Activated CD4-positive, alpha-beta T cell treated with anti-CD3 and anti-CD28 coated beads for 36 hours (primary cell): ENCODE data around the gene RPL35. TPM values are rescaled to one million over a fixed set of nuclear protein-coding genes. Genes with fewer than 3 reads are reported as not detected.

Source experiments
- ATAC-seq: fragments of 200-7000 bp; cut with Tn5 transposase; one replicate; pipeline ENCODE4 v1.10.0; 2021; ENCODE audit warnings: mild to moderate bottlenecking, moderate library complexity
- CTCF ChIA-PET: fragments of 350-600 bp; sonication (Branson Sonifier 250); formaldehyde crosslinking; loops from one replicate; lab custom pipeline; 2021; ENCODE audit warnings: antibody characterized with exemption; lab: Charles Lee
- POLR2A ChIA-PET: fragments of 350-600 bp; sonication (Branson Sonifier 250); formaldehyde crosslinking; loops from one replicate; lab custom pipeline; 2021; ENCODE audit warnings: antibody characterized with exemption, inconsistent platforms; lab: Charles Lee
- DNase-seq: peaks from one replicate; pipeline ENCODE4 v3.0.0-alpha.2; 2020
- H3K27ac Mint-ChIP-seq: one replicate; pipeline ENCODE4 v1.8.0; 2021; ENCODE audit warnings: mixed read lengths
- H3K27me3 Mint-ChIP-seq: one replicate; pipeline ENCODE4 v1.8.0; 2021; ENCODE audit warnings: mixed read lengths
- H3K36me3 Mint-ChIP-seq: one replicate; pipeline ENCODE4 v1.8.0; 2021; ENCODE audit warnings: low read depth, mixed read lengths
- H3K4me1 Mint-ChIP-seq: one replicate; pipeline ENCODE4 v1.8.0; 2021; ENCODE audit warnings: mixed read lengths
- H3K4me3 Mint-ChIP-seq: one replicate; pipeline ENCODE4 v1.8.0; 2021; ENCODE audit warnings: mild to moderate bottlenecking, moderate library complexity, mixed read lengths
- H3K9me3 Mint-ChIP-seq: one replicate; pipeline ENCODE4 v1.8.0; 2021; ENCODE audit warnings: low read depth, mixed read lengths
- intact Hi-C, 2 experiments: fragments of 100-400 bp; cut with DNase I in 1 of 2; cut with micrococcal nuclease in 1 of 2; formaldehyde crosslinking; loops; one replicate each; pipeline versions ENCODE4 v1.14.2 to v1.15.1; 2022 to 2024; cut with DNase I, micrococcal nuclease
- total RNA-seq, 2 experiments: library from RNA; stranded (reverse); gene quantifications; one replicate each; pipeline ENCODE4 v1.2.3, GENCODE V29; 2021

Gene RPL35
- total RNA-seq, 2 experiments from 2014 or later = 2,227 to 2,561 TPM

- Mint-ChIP-seq H3K27ac (no peak overlapping the region), H3K27me3 (no peaks in the 10 kb centered on the region), H3K4me1 (no peaks in the 10 kb centered on the region), H3K36me3 (no peaks in the 10 kb centered on the region), H3K9me3 (no peaks in the 10 kb centered on the region), H3K4me3 (no peak overlapping the region)
- ChIA-PET POLR2A (no interaction called here), CTCF (interaction anchor here (1.4 kb wide), 1 partner anchor 11 kb away, joined by 5 read pairs; no protein-coding TSS in a partner anchor)
- no peak for DNase-seq
- ATAC-seq = no peak
- intact Hi-C loops = no loop called here
These were observed 53.4 kb downstream of the RPL35 start for GRCh38 chr9:124808246-124808956.

Other genes with a start within 250 kb of the RPL35 start
- gene NR6A1, start 90.6 kb downstream of the RPL35 start, total RNA-seq = 1 to 10 TPM in 1 of 2 experiments, under 1 TPM in 1; 0.82 to 1.1 TPM
- under 1 TPM in 1 of 2 experiments, not detected in 1; 0.05 TPM for gene OLFML2A, start 84.8 kb downstream of the RPL35 start, total RNA-seq
- not detected for gene WDR38, start 8.5 kb downstream of the RPL35 start, total RNA-seq
- 10 to 100 TPM; 51.9 to 95.9 TPM for gene ARPC5L, start 173 bp upstream of the RPL35 start, total RNA-seq
- 10 to 100 TPM; 17.4 to 18.3 TPM for gene GOLGA1, start 79.1 kb upstream of the RPL35 start, total RNA-seq